Colonic mucosa (tissue), 4 donors: Measurements from ENCODE around the gene NOL4L. TPM values are rescaled to one million over a fixed set of nuclear protein-coding genes. Genes with fewer than 3 reads are reported as not detected.

ENCODE experiments used
- DNase-seq: peaks from one replicate; pipeline ENCODE4 v3.0.0-alpha.2; 2020
- H3K27ac ChIP-seq: fragments of 200-600 bp; one replicate; pipeline ENCODE4 v1.8.0; 2021
- H3K27me3 ChIP-seq: fragments of 200-600 bp; one replicate; pipeline ENCODE4 v1.8.0; 2021
- H3K36me3 ChIP-seq: fragments of 200-600 bp; one replicate; pipeline ENCODE4 v1.8.0; 2021
- H3K4me1 ChIP-seq: fragments of 200-600 bp; one replicate; pipeline ENCODE4 v1.8.0; 2021; ENCODE audit warnings: mild to moderate bottlenecking
- H3K4me3 ChIP-seq: fragments of 200-600 bp; one replicate; pipeline ENCODE4 v1.8.0; 2021
- H3K9ac ChIP-seq, 2 donors: one replicate each; pipeline ENCODE4 v1.7.0; 2013; ENCODE audit warnings: control low read depth in 2 of 2, low read depth in 2 of 2, low read length in 2 of 2
- H3K9me3 ChIP-seq: fragments of 200-600 bp; one replicate; pipeline ENCODE4 v1.8.0; 2021
- intact Hi-C: fragments of 100-400 bp; cut with DNase I; formaldehyde crosslinking; loops from one replicate; pipeline ENCODE4 v1.14.1; 2022
- total RNA-seq, 2 donors: library from RNA; stranded (reverse); fragmentation: NEBNext Ultra II Directional in 1 of 2; extraction: Animal tissue kit (Norgen Biotek cat#: 25700) in 1 of 2; gene quantifications; one replicate each; pipeline ENCODE4 v1.2.1, GENCODE V29; 2021
- TF ChIP-seq, protein P1 (sequence below): fragments of 200-600 bp; IDR thresholded peaks from one replicate; pipeline ENCODE4 v1.8.0; 2022; ENCODE audit warnings: antibody characterized with exemption, mild to moderate bottlenecking
- donor health status: healthy.
- donor health status: DM: no; HTN: no; CAD: no.
- donor health status: DM: no; HTN: no; CAD: no.

The NOL4L gene
- total RNA-seq, 2 donors from 2014 or later, result 54.2 to 58.0 TPM

DNA sequence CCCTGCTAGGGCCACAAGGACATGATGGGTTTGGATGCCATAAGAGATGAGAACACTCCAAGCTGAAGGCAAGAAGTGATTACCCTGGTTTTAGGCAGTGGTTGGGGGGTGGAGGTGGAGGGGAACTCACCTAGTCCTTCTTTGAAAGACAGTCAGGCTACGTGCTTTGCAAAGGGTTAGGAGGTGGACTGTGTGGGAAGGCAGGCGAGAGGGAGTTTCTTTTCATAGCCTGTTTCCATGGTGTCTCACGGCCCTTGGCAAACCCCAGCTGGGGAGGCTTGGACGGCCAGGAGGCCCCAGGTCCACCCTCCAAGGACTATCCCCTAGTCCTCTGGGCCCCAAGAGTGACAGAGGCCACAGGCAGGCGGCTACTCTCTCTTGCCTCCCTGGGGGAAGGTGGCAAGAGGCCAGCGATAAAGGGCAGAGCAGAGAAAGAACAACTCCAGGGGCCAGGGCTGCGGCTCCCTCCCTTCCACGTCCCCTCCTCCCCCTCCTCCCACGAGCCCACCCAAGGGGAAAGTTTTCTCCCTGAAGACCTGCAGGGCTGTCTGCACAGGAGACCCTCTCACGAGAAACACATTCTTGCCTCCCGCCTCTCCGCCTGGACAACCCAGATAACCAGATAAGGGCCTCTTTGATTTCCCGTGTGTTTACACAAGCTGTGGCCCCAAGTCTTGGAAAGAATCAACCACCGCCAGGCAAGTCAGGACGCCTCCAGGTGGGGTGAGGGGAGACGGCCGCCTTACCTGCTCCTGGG, 74.4 kb downstream of the NOL4L start:
- Histone ChIP-seq H3K36me3 (no peaks in the 10 kb centered on the region), H3K9me3 (no peaks in the 10 kb centered on the region), H3K27ac (no peak overlapping the region), H3K27me3 (no peaks in the 10 kb centered on the region), H3K4me1 (no peaks in the 10 kb centered on the region), H3K9ac (no peak overlapping the region), H3K4me3 (no peak overlapping the region)
- TF ChIP-seq, protein P1, sequence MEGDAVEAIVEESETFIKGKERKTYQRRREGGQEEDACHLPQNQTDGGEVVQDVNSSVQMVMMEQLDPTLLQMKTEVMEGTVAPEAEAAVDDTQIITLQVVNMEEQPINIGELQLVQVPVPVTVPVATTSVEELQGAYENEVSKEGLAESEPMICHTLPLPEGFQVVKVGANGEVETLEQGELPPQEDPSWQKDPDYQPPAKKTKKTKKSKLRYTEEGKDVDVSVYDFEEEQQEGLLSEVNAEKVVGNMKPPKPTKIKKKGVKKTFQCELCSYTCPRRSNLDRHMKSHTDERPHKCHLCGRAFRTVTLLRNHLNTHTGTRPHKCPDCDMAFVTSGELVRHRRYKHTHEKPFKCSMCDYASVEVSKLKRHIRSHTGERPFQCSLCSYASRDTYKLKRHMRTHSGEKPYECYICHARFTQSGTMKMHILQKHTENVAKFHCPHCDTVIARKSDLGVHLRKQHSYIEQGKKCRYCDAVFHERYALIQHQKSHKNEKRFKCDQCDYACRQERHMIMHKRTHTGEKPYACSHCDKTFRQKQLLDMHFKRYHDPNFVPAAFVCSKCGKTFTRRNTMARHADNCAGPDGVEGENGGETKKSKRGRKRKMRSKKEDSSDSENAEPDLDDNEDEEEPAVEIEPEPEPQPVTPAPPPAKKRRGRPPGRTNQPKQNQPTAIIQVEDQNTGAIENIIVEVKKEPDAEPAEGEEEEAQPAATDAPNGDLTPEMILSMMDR, result no peak
- intact Hi-C loops, result no loop called here
- DNase-seq, result no peak

DNA sequence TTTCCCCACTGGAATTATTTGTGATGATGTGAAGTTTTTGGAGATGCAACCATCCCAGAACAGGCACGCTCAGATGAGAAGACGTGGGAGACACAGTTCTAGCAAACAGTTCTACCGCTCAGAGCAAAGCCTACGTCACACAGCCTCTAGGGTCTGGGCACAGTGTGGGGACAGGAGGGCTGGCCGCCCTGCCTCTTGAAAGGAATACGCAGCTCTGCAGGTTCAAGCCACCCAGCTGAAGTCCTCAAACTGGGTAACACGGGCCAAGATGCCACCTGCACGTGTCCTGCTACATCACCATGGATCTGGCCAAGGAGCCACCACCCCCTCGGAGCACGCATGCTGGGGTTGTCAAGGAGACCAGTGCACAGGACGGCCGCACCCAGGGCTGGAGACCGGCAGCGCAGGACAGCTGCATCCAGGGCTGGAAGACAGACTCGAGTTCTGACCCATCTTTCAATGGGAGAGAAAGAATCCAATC, 75.0 kb downstream of the NOL4L start:
- Histone ChIP-seq H3K4me3 (no peak overlapping the region), H3K9ac (no peak overlapping the region), H3K9me3 (no peaks in the 10 kb centered on the region), H3K36me3 (no peaks in the 10 kb centered on the region), H3K4me1 (no peaks in the 10 kb centered on the region), H3K27ac (no peak overlapping the region), H3K27me3 (no peaks in the 10 kb centered on the region)
- no peak for DNase-seq
- intact Hi-C loops, result no loop called here
- TF ChIP-seq, protein P1, result no peak

DNA sequence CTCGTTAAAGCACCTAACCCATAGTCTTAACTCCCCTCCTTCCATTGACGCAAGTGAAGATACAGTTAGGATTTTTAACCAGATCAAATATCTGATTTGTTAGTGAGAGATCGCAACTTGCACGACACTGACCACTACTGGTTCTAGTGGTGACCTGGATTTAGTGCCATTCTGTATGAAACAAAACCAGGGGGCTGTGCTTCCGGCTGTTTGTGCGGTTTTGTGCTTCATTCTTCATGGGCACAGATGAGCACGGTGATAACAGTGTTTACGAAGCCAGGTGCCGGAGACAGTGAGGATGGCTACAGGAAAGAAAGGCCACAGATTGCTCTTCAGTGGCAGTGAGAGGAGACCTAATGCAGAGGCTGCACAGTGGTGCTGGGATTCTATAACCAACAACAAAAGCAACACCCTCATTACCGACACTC, 75.5 kb downstream of the NOL4L start:
- intact Hi-C loops, result no loop called here
- H3K27me3 ChIP-seq, result no peaks in the 10 kb centered on the region
- no peak overlapping the region for H3K4me3 ChIP-seq
- TF ChIP-seq, protein P1, result no peak
- no peaks in the 10 kb centered on the region for H3K4me1 ChIP-seq
- no peak overlapping the region for H3K27ac ChIP-seq
- no peaks in the 10 kb centered on the region for H3K36me3 ChIP-seq
- no peaks in the 10 kb centered on the region for H3K9me3 ChIP-seq
- DNase-seq, result no peak
- H3K9ac ChIP-seq, result no peak overlapping the region

DNA sequence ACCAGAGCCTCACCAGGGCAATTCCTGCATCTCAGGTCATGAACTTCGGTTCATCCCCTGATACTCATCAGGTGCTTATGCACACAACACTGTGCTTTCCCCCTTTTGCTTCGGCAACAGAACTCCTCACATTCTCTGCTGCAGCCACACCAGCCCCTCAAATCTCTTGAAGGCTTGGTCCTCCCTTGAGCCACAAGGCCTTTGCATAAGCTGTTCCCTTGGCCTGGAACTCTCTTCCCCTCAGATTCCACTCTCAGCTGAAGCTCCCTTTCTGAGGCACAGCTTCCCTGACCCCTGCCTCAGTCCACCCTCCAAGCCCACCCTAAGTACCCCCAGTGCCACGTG, 76.4 kb downstream of the NOL4L start:
- TF ChIP-seq, protein P1, result no peak
- intact Hi-C loops, result no loop called here
- no peaks in the 10 kb centered on the region for H3K27me3 ChIP-seq
- no peaks in the 10 kb centered on the region for H3K9me3 ChIP-seq
- no peak overlapping the region for H3K4me3 ChIP-seq
- H3K27ac ChIP-seq, result no peak overlapping the region
- H3K36me3 ChIP-seq, result no peaks in the 10 kb centered on the region
- no peak for DNase-seq
- H3K9ac ChIP-seq, result no peak overlapping the region
- no peaks in the 10 kb centered on the region for H3K4me1 ChIP-seq

DNA sequence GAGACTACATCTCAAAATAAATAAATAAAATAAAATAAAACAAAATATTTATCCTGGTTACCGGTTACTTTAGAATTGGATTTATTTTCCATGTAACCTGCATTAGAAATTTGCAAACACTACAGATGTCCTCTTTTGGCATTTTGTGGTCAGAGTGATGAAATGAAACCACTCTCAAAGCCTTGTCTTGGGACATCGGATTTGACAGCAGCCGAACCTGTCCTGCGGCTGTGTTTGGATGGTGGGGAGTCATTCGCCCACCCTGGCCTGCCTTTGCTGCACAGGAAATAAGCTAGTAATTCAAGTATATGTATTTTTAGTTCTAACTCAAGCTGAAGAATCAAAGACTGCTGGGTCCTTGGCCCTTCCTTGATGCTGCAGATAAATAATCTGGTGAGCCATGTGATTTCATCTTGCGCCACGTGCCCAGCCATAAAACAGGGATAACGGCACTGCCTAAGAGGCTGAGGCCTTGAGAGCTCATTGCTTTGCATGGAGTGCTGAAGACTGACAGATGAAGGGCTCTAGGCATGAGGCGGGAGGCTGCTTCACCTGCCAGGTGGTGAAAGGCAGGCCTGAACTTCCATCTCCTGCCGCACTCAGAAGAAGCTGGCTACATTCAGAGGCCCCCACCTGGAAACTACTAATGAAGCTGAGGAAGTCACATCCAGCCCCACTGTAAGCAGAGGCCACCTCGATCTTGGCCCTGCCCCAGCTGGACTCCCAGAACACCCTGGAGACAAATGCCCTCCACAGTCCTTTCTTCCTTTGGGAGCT, 76.9 kb downstream of the NOL4L start:
- no peaks in the 10 kb centered on the region for H3K27me3 ChIP-seq
- no peak overlapping the region for H3K27ac ChIP-seq
- H3K36me3 ChIP-seq, result no peaks in the 10 kb centered on the region
- H3K9me3 ChIP-seq, result no peaks in the 10 kb centered on the region
- TF ChIP-seq, protein P1, result no peak
- no peaks in the 10 kb centered on the region for H3K4me1 ChIP-seq
- no peak overlapping the region for H3K9ac ChIP-seq
- no peak for DNase-seq
- intact Hi-C loops, result no loop called here
- no peak overlapping the region for H3K4me3 ChIP-seq
